ENCODE results near the gene RPS21.

The RPS21 gene

DNA sequence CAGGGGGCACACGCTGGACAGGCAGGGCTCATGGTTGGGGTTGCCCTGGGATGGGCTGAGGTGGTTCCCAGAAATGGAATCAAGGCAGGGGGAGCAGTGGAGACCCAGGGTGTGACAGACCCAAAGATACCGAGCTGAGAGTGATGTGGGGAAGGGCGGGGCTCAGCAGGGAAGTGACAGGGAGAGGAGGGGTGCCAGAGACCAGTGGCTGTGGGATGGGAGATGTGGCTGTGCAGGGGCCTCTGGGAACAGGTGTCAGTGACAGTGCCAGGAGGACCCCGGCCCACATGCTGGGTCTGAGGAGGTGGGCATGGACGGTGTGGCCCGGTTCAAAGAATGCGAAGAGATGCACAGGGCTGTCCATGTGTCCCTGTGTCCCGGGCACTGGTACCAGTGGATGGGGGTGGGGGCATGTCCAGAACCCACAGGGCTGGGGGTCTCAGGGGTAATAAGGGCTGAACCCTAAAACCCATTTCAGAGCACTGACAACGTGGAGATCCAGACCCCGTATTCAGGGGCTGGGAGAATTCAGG, 19.1 kb downstream of the RPS21 start:
- H3K4ac ChIP-seq (ENCODE audit: low read depth in 1 of 2, low read length in 2 of 2): no peak overlapping the region

DNA sequence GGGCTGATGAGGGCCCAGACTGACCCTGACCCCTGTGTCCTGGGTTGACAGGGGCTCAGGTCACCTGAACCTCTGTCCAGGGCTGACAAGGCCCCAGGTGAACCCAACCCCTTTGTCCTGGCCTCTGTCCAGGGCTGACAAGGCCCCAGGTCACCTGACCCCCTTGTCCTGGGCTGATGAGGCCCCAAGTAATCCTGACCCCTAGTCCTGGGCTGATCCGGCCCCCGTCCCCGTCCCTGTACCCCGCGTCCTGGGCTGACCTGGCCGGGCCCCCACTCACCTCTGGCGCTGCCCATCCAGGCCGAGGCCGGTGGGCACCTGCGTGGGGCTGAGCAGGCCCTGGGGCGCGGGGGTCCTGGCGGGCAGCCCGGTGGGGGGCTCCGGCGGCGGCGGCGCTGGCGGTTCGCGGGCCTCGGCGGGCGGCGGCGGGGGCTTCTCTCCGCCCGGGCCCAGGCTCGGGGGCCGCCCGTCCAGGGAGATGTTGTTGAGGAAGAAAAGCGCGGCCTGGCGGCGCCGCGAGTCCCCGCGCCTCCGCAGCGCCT, 19.8 kb downstream of the RPS21 start:
- H3K27ac ChIP-seq (ENCODE audit: low read length, poor library complexity, severe bottlenecking): no peak overlapping the region
- peak overlapping the region in 1 of 2 experiments; percentile 9 for H3K23ac ChIP-seq (ENCODE audit: low read length in 2 of 2)
- H2AK5ac ChIP-seq (ENCODE audit: low read length, severe bottlenecking): no peak overlapping the region
- peak overlapping the region; percentile 58 for H3K4me2 ChIP-seq (ENCODE audit: low read length, poor library complexity, severe bottlenecking)
- no peak overlapping the region for H2BK15ac ChIP-seq (ENCODE audit: low read depth, poor library complexity, severe bottlenecking)
- peak overlapping the region; percentile 75 to 87 for H3K4me3 ChIP-seq (ENCODE audit: insufficient read depth in 1 of 2, low read depth in 1 of 2, low read length in 2 of 2)
- peak overlapping the region; percentile 88 for H3K9ac ChIP-seq (ENCODE audit: low read length)
- H2AFZ ChIP-seq (ENCODE audit: low read depth, low read length): peak overlapping the region; percentile 34
- H2BK5ac ChIP-seq (ENCODE audit: low read depth, low read length, poor library complexity, severe bottlenecking): no peak overlapping the region
- no peak overlapping the region for H3K18ac ChIP-seq (ENCODE audit: low read depth in 1 of 2, low read length in 2 of 2)
- H3K4me1 ChIP-seq (ENCODE audit: control insufficient read depth, insufficient read depth, low read depth, low read length): peaks cover 41% of the 10 kb centered on the region
- peaks cover 20% of the 10 kb centered on the region for H3K79me1 ChIP-seq (replicated peaks; ENCODE audit: low read length, poor library complexity, severe bottlenecking)
- peaks cover 0 to 25% of the 10 kb centered on the region in 2 experiments for H3K36me3 ChIP-seq (ENCODE audit: control insufficient read depth in 1 of 2, insufficient read depth in 2 of 2, low read depth in 1 of 2, low read length in 2 of 2)
- peak overlapping the region in 1 of 2 experiments; percentile 61 for H3K14ac ChIP-seq (ENCODE audit: low read length in 2 of 2)
- 4% methylated on average over 10 of the region's 42 CpGs for WGBS
- H4K8ac ChIP-seq (ENCODE audit: low read length): no peak overlapping the region
- peak overlapping the region in 1 of 2 experiments; percentile 47 for H3K4ac ChIP-seq (ENCODE audit: low read depth in 1 of 2, low read length in 2 of 2)
- no peak for DNase-seq
- H2BK120ac ChIP-seq (ENCODE audit: low read depth, low read length): peak overlapping the region; percentile 59
- H3K27me3 ChIP-seq (ENCODE audit: control insufficient read depth in 1 of 2, insufficient read depth in 1 of 2, low read length in 2 of 2): peaks cover 4 to 30% of the 10 kb centered on the region in 2 experiments
- no peak overlapping the region for H2BK12ac ChIP-seq (ENCODE audit: low read length in 2 of 2)
- peak overlapping the region; percentile 9 for H4K91ac ChIP-seq (ENCODE audit: low read length)
- no peaks in the 10 kb centered on the region for H3K9me3 ChIP-seq (ENCODE audit: control insufficient read depth, low read length)

More for the DNA sequence above, 19.1 kb downstream of the RPS21 start:
- no peak overlapping the region for H2BK120ac ChIP-seq (ENCODE audit: low read depth, low read length)
- no peaks in the 10 kb centered on the region for H3K9me3 ChIP-seq (ENCODE audit: control insufficient read depth, low read length)
- H3K23ac ChIP-seq (ENCODE audit: low read length in 2 of 2): peak overlapping the region in 1 of 2 experiments; percentile 43
- no peak for DNase-seq
- H4K91ac ChIP-seq (ENCODE audit: low read length): peak overlapping the region; percentile 8
- H2BK12ac ChIP-seq (ENCODE audit: low read length in 2 of 2): no peak overlapping the region
- peak overlapping the region in 1 of 2 experiments; percentile 61 for H3K14ac ChIP-seq (ENCODE audit: low read length in 2 of 2)
- 77% methylated on average over 10 of the region's 10 CpGs for WGBS
- H3K36me3 ChIP-seq (ENCODE audit: control insufficient read depth in 1 of 2, insufficient read depth in 2 of 2, low read depth in 1 of 2, low read length in 2 of 2): peaks cover 0 to 32% of the 10 kb centered on the region in 2 experiments
- peaks cover 4 to 24% of the 10 kb centered on the region in 2 experiments for H3K27me3 ChIP-seq (ENCODE audit: control insufficient read depth in 1 of 2, insufficient read depth in 1 of 2, low read length in 2 of 2)
- no peak overlapping the region for H2AK5ac ChIP-seq (ENCODE audit: low read length, severe bottlenecking)
- H3K4me2 ChIP-seq (ENCODE audit: low read length, poor library complexity, severe bottlenecking): peak overlapping the region; percentile 58
- H2BK5ac ChIP-seq (ENCODE audit: low read depth, low read length, poor library complexity, severe bottlenecking): no peak overlapping the region
- peak overlapping the region; percentile 75 to 87 for H3K4me3 ChIP-seq (ENCODE audit: insufficient read depth in 1 of 2, low read depth in 1 of 2, low read length in 2 of 2)
- peak overlapping the region; percentile 88 for H3K9ac ChIP-seq (ENCODE audit: low read length)
- H4K8ac ChIP-seq (ENCODE audit: low read length): no peak overlapping the region
- no peak overlapping the region for H3K18ac ChIP-seq (ENCODE audit: low read depth in 1 of 2, low read length in 2 of 2)
- peaks cover 26% of the 10 kb centered on the region for H3K79me1 ChIP-seq (replicated peaks; ENCODE audit: low read length, poor library complexity, severe bottlenecking)
- peaks cover 43% of the 10 kb centered on the region for H3K4me1 ChIP-seq (ENCODE audit: control insufficient read depth, insufficient read depth, low read depth, low read length)
- no peak overlapping the region for H3K27ac ChIP-seq (ENCODE audit: low read length, poor library complexity, severe bottlenecking)
- no peak overlapping the region for H2BK15ac ChIP-seq (ENCODE audit: low read depth, poor library complexity, severe bottlenecking)
- no peak overlapping the region for H2AFZ ChIP-seq (ENCODE audit: low read depth, low read length)

DNA sequence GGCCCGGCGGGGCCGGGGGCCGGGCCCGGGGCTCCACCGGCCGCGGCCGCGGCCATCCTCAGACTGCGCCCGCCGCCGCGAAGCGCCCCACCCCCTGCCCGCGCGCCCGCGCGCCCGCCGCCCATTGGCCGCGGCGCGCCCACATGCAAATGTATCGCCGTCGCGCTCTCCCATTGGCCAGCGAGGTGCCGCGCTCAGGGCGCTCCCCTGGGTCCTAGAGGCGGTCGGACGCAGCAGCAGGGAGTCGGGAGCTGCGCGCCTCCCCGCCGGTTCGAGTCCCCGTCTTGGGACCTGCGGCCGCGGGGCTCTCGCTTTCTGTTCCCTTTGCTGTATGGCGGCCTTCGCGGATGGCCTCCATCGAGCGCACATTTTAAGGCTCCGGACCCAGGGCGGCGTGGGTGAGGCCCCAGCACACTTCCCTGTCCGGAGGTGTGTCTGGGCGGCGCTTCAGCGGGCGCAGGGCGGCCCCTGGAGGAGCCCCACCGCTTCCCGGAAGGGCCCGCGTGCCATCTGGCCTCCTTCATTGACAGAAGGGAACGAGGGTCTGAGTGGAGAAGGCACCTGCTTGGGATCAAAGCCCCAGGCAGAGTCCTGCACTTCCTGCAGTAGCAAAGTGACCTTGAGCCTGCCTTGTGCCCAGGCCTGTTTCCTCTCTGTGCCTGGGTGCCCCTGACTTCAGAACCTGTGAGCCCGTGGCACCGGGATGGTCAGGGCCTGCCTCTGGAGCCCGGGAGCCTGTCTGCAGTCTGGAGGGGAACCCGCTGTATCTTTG, 20.5 kb downstream of the RPS21 start, which contains the start of gene CABLES2:
TSS of gene CABLES2 (minus strand) at position 65 of the 772 bp plus-strand sequence. CDS start at position 56, 9 bp downstream.
- Histone ChIP-seq H2BK12ac (ENCODE audit: low read length in 2 of 2) (no peak within 1 kb of the TSS), H3K18ac (ENCODE audit: low read depth in 1 of 2, low read length in 2 of 2) (peak within 1 kb of the TSS; percentile 16 to 74), H4K8ac (ENCODE audit: low read length) (peak within 1 kb of the TSS; percentile 45), H3K79me1 (replicated peaks; ENCODE audit: low read length, poor library complexity, severe bottlenecking) (peaks cover 20% of the 10 kb centered on the region), H2BK120ac (ENCODE audit: low read depth, low read length) (peak within 1 kb of the TSS; percentile 59), H2BK15ac (ENCODE audit: low read depth, poor library complexity, severe bottlenecking) (no peak within 1 kb of the TSS), H2AFZ (ENCODE audit: low read depth, low read length) (peak within 1 kb of the TSS; percentile 48), H4K91ac (ENCODE audit: low read length) (peak within 1 kb of the TSS; percentile 9), H3K4me1 (ENCODE audit: control insufficient read depth, insufficient read depth, low read depth, low read length) (peaks cover 41% of the 10 kb centered on the region), H3K9me3 (ENCODE audit: control insufficient read depth, low read length) (no peaks in the 10 kb centered on the region), H3K9ac (ENCODE audit: low read length) (peak within 1 kb of the TSS; percentile 88), H3K27me3 (ENCODE audit: control insufficient read depth in 1 of 2, insufficient read depth in 1 of 2, low read length in 2 of 2) (peaks cover 7 to 37% of the 10 kb centered on the region in 2 experiments), H3K4me2 (ENCODE audit: low read length, poor library complexity, severe bottlenecking) (peak within 1 kb of the TSS; percentile 58), H3K36me3 (ENCODE audit: control insufficient read depth in 1 of 2, insufficient read depth in 2 of 2, low read depth in 1 of 2, low read length in 2 of 2) (peaks cover 0 to 21% of the 10 kb centered on the region in 2 experiments), H3K4me3 (ENCODE audit: insufficient read depth in 1 of 2, low read depth in 1 of 2, low read length in 2 of 2) (peak within 1 kb of the TSS; percentile 75 to 87), H3K27ac (ENCODE audit: low read length, poor library complexity, severe bottlenecking) (no peak within 1 kb of the TSS), H3K4ac (ENCODE audit: low read depth in 1 of 2, low read length in 2 of 2) (peak within 1 kb of the TSS; percentile 24 to 47), H3K14ac (ENCODE audit: low read length in 2 of 2) (peak within 1 kb of the TSS in 1 of 2 experiments; percentile 61), H2BK5ac (ENCODE audit: low read depth, low read length, poor library complexity, severe bottlenecking) (no peak within 1 kb of the TSS), H3K23ac (ENCODE audit: low read length in 2 of 2) (peak within 1 kb of the TSS in 1 of 2 experiments; percentile 9), H2AK5ac (ENCODE audit: low read length, severe bottlenecking) (no peak within 1 kb of the TSS)
- 9% methylated on average over 57 of the region's 73 CpGs for WGBS
- DNase-seq: peak; percentile 93

DNA sequence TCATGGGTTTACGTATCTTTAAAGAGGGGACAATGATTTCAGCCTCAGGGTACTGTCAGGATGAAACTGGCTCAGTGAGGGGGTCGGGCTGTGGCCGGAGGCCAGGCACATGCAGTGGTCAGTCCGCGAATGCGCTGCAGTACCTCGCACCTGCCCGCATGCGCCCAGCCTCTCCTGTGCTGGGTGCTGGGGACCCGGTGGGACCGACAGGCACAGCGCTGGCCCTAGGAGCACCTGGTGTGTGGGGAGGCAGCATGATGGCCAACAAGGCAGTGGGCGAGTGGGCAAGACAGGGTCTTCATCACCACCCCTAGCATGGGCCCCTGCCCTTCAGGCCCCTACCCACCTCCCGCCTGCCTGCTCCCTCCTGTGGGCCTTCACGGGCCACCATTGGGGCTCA, 21.2 kb downstream of the RPS21 start:
- H3K9me3 ChIP-seq (ENCODE audit: control insufficient read depth, low read length): no peaks in the 10 kb centered on the region
- H3K4ac ChIP-seq (ENCODE audit: low read depth in 1 of 2, low read length in 2 of 2): no peak overlapping the region
- no peak overlapping the region for H2BK5ac ChIP-seq (ENCODE audit: low read depth, low read length, poor library complexity, severe bottlenecking)
- 92% methylated on average over 15 of the region's 15 CpGs for WGBS
- peaks cover 7 to 41% of the 10 kb centered on the region in 2 experiments for H3K27me3 ChIP-seq (ENCODE audit: control insufficient read depth in 1 of 2, insufficient read depth in 1 of 2, low read length in 2 of 2)
- H3K36me3 ChIP-seq (ENCODE audit: control insufficient read depth in 1 of 2, insufficient read depth in 2 of 2, low read depth in 1 of 2, low read length in 2 of 2): peaks cover 0 to 15% of the 10 kb centered on the region in 2 experiments
- DNase-seq: no peak
- no peak overlapping the region for H4K8ac ChIP-seq (ENCODE audit: low read length)
- H3K4me2 ChIP-seq (ENCODE audit: low read length, poor library complexity, severe bottlenecking): no peak overlapping the region
- H2AFZ ChIP-seq (ENCODE audit: low read depth, low read length): no peak overlapping the region
- no peak overlapping the region for H3K27ac ChIP-seq (ENCODE audit: low read length, poor library complexity, severe bottlenecking)
- no peak overlapping the region for H3K23ac ChIP-seq (ENCODE audit: low read length in 2 of 2)
- H3K9ac ChIP-seq (ENCODE audit: low read length): no peak overlapping the region
- no peak overlapping the region for H2BK15ac ChIP-seq (ENCODE audit: low read depth, poor library complexity, severe bottlenecking)
- no peak overlapping the region for H2AK5ac ChIP-seq (ENCODE audit: low read length, severe bottlenecking)
- no peak overlapping the region for H2BK120ac ChIP-seq (ENCODE audit: low read depth, low read length)
- peak overlapping the region; percentile 14 for H4K91ac ChIP-seq (ENCODE audit: low read length)
- peaks cover 18% of the 10 kb centered on the region for H3K79me1 ChIP-seq (replicated peaks; ENCODE audit: low read length, poor library complexity, severe bottlenecking)
- no peak overlapping the region for H3K18ac ChIP-seq (ENCODE audit: low read depth in 1 of 2, low read length in 2 of 2)
- H3K4me3 ChIP-seq (ENCODE audit: insufficient read depth in 1 of 2, low read depth in 1 of 2, low read length in 2 of 2): no peak overlapping the region
- no peak overlapping the region for H2BK12ac ChIP-seq (ENCODE audit: low read length in 2 of 2)
- no peak overlapping the region for H3K14ac ChIP-seq (ENCODE audit: low read length in 2 of 2)
- H3K4me1 ChIP-seq (ENCODE audit: control insufficient read depth, insufficient read depth, low read depth, low read length): peaks cover 41% of the 10 kb centered on the region

Measured in mesenchymal stem cell (in vitro differentiated cells and primary cell).